Measurements from ENCODE around the gene TBR1. TPM values are rescaled to one million over a fixed set of nuclear protein-coding genes. Genes with fewer than 3 reads are reported as not detected.

The TBR1 gene
- total RNA-seq, 1 donor from 2014 or later, result not detected

GRCh38 chr2:161425728-161426454 lies 9.8 kb downstream of the TBR1 start:
- DNase-seq (ENCODE audit: low spot score) (no peak), ATAC-seq (no peak)
- intact Hi-C loops (cut with DNase I), result no loop called here

GRCh38 chr2:161426455-161426921 lies 10.4 kb downstream of the TBR1 start:
- DNase-seq (ENCODE audit: low spot score) (no peak), ATAC-seq (no peak)
- intact Hi-C loops (cut with DNase I), result no loop called here

DNA sequence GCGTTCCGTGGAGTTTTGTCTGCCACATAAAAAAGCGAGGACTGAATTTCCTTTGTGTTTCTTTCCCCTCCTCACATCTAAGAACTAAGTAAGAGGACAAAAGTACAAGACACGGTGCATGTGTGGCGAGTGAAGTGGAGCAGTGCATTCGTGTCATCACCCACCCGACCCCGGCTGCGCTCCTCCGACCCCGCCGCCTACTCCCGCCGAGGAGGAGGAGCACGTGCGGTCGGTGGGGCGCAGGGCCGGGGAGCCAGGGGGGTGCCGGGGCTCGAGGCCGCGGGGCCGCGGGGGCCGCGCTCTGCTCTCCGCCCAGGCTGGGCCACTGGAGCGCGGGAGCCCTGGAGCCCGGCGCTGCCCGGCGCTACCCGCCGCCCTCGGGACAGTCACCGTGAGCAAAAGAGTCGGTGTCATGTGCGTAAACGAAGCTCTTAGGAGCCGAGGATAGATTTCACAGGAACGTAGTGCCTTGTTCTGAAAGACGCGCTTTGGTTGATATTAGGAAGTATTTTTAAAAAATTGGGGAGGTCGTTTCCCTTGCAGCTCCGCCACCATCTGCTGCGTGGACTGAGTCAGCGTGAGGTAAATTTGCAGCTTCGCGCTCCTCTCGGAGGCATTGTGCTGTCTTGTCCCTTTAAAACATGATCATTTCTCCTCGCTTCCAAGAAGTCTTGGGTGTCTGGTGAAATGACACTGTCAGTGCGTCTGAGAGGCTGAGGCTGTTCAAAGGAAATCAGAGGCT lies 11.0 kb downstream of the TBR1 start:
- no peak for DNase-seq (ENCODE audit: low spot score)
- intact Hi-C loops (cut with DNase I), result no loop called here
- ATAC-seq, result no peak

DNA sequence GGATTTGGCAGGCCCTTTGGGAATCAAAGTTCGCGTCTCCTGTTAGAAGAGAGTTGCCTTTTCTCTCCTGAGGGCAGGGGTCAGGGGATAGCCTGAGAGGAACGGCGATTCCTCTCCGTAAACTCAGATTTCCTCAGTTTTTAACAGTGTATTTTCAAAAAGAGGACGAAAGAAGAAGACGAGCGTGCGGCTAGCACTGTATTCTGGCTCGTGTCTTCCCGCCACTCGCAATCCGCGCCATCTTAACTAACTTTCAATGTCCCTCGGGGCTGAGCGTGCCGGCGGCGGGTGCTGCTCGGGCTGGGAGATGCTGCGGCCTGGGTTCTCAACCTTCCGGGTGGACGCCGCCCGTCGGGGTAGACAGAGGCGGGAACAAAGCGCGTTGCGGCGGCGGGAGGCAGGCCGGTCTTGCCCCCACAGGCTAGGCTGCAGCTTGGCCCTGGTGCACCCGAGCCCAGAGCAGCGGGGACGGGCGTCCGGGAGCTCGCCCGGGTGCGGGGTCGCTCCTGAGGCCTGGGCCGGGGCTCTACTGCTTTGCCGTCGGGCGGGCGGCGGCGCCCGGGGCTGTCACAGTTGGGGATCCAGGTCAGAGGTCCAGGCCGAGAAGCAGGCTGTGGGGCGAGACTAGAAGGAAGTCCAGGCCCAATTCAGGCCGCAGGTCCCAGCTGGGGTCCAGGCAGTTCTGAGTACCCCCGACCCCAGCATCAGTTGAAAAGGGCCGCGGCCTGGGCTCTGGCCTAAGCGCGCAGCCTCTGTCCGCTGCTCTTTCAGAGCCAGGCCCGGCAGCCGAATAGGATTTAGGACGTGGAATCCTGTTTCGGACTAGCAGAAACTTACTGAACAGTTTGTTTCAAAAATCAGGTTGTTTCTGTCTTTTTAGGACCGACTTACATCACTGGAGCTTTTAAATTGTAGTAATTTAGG lies 11.8 kb downstream of the TBR1 start:
- intact Hi-C loops (cut with DNase I), result no loop called here
- ATAC-seq (no peak), DNase-seq (ENCODE audit: low spot score) (no peak)

- intact Hi-C loops (cut with DNase I), result no loop called here
- ATAC-seq, result no peak
- no peak for DNase-seq (ENCODE audit: low spot score)
These were observed 14.3 kb downstream of the TBR1 start for GRCh38 chr2:161430386-161430785.

DNA sequence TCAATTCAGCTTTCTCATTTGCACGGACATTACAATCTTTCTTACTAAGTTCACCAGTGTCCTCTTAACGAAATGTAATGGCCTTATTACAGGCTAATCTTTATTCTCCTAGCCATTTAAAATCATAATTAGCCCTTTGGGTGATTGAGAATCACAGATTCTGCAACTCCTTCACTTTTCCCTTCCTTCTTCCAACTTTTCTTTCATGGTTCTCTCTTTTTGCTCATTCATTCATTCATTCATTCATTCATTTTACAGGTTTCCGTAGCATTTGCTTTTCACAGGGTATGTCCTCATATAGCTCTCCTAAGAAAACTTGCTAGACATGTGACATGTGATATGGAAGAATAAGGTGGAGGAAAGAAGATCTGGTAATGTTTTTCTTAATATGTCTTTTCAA lies 16.0 kb downstream of the TBR1 start:
- DNase-seq (ENCODE audit: low spot score) (no peak), ATAC-seq (no peak)
- intact Hi-C loops (cut with DNase I), result no loop called here

DNA sequence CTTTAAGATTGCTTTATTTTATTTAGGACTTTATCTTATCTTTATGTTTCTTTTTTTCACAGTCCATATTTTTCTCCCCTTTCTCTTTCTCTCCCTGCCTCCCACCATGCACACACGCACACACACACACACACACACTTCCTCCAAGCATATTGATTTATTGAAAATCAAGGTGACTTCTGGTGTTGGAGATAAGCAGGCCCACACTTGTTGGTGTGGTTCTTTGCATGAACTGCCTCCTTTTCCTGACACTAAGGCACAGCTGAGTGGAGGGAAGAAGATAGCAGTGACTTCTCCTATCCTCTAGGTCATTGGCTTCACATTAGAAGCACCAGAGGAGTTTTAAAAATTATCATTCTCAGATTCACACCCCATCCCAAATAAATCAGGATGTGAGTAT lies 18.0 kb downstream of the TBR1 start:
- DNase-seq (ENCODE audit: low spot score) (no peak), ATAC-seq (no peak)
- intact Hi-C loops (cut with DNase I), result no loop called here

GRCh38 chr2:161436411-161436810 lies 20.3 kb downstream of the TBR1 start:
- ATAC-seq (no peak), DNase-seq (ENCODE audit: low spot score) (no peak)
- intact Hi-C loops (cut with DNase I), result no loop called here

DNA sequence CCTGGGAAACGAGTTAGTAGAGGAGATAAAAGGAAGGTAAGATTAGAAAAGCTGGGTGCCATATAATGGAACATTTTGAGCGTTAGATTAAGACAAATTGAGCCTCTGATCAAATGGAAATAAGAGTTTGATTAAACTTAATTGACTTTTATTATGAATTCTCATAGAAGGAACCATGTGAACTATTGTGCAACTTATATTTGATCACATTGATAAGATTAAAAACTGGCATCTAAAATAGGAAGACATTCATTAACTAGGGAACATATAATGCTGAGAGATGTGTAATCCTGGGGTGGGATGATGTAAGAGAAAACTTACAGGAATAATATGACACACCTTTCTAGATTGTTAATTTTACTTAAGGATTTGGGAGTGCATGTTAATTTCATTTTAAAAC lies 22.5 kb downstream of the TBR1 start:
- no peak for DNase-seq (ENCODE audit: low spot score)
- ATAC-seq, result no peak
- intact Hi-C loops (cut with DNase I), result no loop called here

DNA sequence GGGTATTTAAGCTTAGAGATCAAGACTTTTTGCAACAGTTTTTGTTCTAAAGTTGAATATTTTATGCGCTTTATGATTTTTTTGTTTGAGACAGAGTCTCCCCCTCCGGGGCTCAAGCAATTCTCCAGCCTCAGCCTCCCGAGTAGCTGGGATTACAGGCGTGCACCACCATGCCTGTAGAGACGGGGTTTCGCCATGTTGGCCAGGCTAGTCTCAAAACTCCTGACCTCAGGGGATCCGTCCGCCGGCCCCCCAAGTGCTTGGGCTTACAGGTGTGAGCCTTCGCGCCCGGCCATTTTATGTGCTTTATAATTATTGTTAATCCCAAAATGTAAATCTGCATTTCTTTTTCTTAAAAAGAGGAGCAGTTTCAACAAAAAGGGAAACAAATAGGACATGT lies 29.0 kb downstream of the TBR1 start:
- ATAC-seq (no peak), DNase-seq (ENCODE audit: low spot score) (no peak)
- intact Hi-C loops (cut with DNase I), result no loop called here

- intact Hi-C loops (cut with DNase I), result no loop called here
- ATAC-seq (no peak), DNase-seq (ENCODE audit: low spot score) (no peak)
These were observed 32.3 kb downstream of the TBR1 start for GRCh38 chr2:161448431-161448830.

DNA sequence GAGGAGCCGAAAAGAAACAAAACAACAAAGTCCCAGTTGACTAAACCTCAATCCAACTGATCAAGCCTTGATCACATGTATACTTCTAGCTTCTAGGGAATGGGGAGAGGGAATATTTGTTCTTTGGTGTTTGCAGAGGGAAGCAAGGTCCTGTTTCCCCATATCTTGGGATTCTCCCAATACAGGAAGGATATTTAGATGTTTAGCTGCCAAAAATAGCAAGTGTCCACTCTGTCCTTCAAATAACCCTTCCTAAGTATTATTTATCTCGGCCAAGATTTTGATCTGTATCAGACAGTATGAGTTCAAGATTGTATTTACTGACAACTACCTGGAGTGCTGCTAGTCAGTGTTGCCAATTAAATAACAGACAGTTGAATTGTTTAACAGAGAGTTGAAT lies 55.5 kb downstream of the TBR1 start:
- intact Hi-C loops (cut with DNase I), result no loop called here
- ATAC-seq, result no peak
- no peak for DNase-seq (ENCODE audit: low spot score)

GRCh38 chr2:161474920-161475319 lies 58.8 kb downstream of the TBR1 start:
- ATAC-seq (no peak), DNase-seq (ENCODE audit: low spot score) (no peak)
- intact Hi-C loops (cut with DNase I), result no loop called here

Other genes starting within 250 kb of the TBR1 start
- 25.9 TPM for gene PSMD14, start 107.9 kb upstream of the TBR1 start, total RNA-seq
- 0.13 TPM for gene SLC4A10, start 208.1 kb downstream of the TBR1 start, total RNA-seq

Data from sciatic nerve (tissue), 2 donors.